ENCODE data around the gene HFE.
"Not testable (repeated sequence)": the region's sequence is repeated elsewhere in the genome, so short reads cannot be mapped to it uniquely, and the experiment has no call there.

Gene HFE

GRCh38 chr6:26059941-26060340, 27.3 kb upstream of the HFE start:
- no peak for ATAC-seq

GRCh38 chr6:26064619-26065257, 22.5 kb upstream of the HFE start:
- ATAC-seq, result peak in 1 of 2 donors; percentile 52

GRCh38 chr6:26065952-26066380, 21.3 kb upstream of the HFE start:
- ATAC-seq, result peak; percentile 96 to 97

- ATAC-seq, result no peak
Measured at GRCh38 chr6:26067367-26067766, 19.9 kb upstream of the HFE start.

GRCh38 chr6:26068036-26068435, 19.2 kb upstream of the HFE start:
- no peak for ATAC-seq

- ATAC-seq, result no peak
Measured at GRCh38 chr6:26071135-26071534, 16.1 kb upstream of the HFE start.

GRCh38 chr6:26075063-26075717, 12.0 kb upstream of the HFE start:
- ATAC-seq, result no peak

GRCh38 chr6:26078066-26078465, 9.2 kb upstream of the HFE start:
- not testable (repeated sequence) for ATAC-seq

GRCh38 chr6:26081096-26081495, 6.1 kb upstream of the HFE start:
- not testable (repeated sequence) for ATAC-seq

- ATAC-seq, result peak; percentile 84
Measured at GRCh38 chr6:26086211-26086610, 1.0 kb upstream of the HFE start.

- ATAC-seq, result no peak
Measured at GRCh38 chr6:26088344-26088743, 1.1 kb downstream of the HFE start.

- no peak for ATAC-seq
Measured at GRCh38 chr6:26089272-26089671, 2.0 kb downstream of the HFE start.

- no peak for ATAC-seq
Measured at GRCh38 chr6:26092443-26092842, 5.2 kb downstream of the HFE start.

- no peak for ATAC-seq
Measured at GRCh38 chr6:26094036-26094435, 6.8 kb downstream of the HFE start.

GRCh38 chr6:26097268-26097875, 10.1 kb downstream of the HFE start:
- peak; percentile 73 to 76 for ATAC-seq

GRCh38 chr6:26103141-26103769, 16.0 kb downstream of the HFE start:
- ATAC-seq, result peak; percentile 86 to 93

GRCh38 chr6:26103770-26104456, 16.7 kb downstream of the HFE start:
- ATAC-seq, result peak; percentile 92

GRCh38 chr6:26104457-26105108, 17.4 kb downstream of the HFE start:
- no peak for ATAC-seq

- no peak for ATAC-seq
Measured at GRCh38 chr6:26105109-26105730, 18.0 kb downstream of the HFE start.

- no peak for ATAC-seq
Measured at GRCh38 chr6:26105842-26106241, 18.6 kb downstream of the HFE start.

- ATAC-seq, result no peak
Measured at GRCh38 chr6:26107935-26108334, 20.7 kb downstream of the HFE start.

- ATAC-seq, result no peak
Measured at GRCh38 chr6:26109772-26110171, 22.5 kb downstream of the HFE start.
